Left ventricle myocardium inferior (tissue), 1 donor: ENCODE data around the gene FXR1. TPM values are rescaled to one million over a fixed set of nuclear protein-coding genes. Genes with fewer than 3 reads are reported as not detected.

Experiments
- DNase-seq: peaks from one replicate; pipeline ENCODE4 v3.0.0-alpha.2; 2020
- H3K27ac ChIP-seq: fragments of 200-600 bp; replicated peaks from 2 replicates; pipeline ENCODE4 v1.8.0; 2021
- H3K27me3 ChIP-seq: fragments of 200-600 bp; 2 replicates; pipeline ENCODE4 v1.8.0; 2021; ENCODE audit warnings: low read depth
- H3K36me3 ChIP-seq: fragments of 200-600 bp; 2 replicates; pipeline ENCODE4 v1.8.0; 2021
- H3K4me1 ChIP-seq: fragments of 200-600 bp; 2 replicates; pipeline ENCODE4 v1.8.0; 2021
- H3K4me3 ChIP-seq: fragments of 200-600 bp; 2 replicates; pipeline ENCODE4 v1.8.0; 2021; ENCODE audit warnings: mild to moderate bottlenecking, moderate library complexity
- H3K9me3 ChIP-seq: fragments of 200-600 bp; replicated peaks from 2 replicates; pipeline ENCODE4 v1.8.0; 2021
- intact Hi-C: fragments of 100-400 bp; cut with micrococcal nuclease; formaldehyde crosslinking; loops from one replicate; pipeline ENCODE4 v1.11.0; 2022
- total RNA-seq: library from RNA; stranded (reverse); fragmentation: NEBNext Ultra II Directional; extraction: Animal tissue kit (Norgen Biotek cat#: 25700); gene quantifications from one replicate; pipeline ENCODE4 v1.2.1, GENCODE V29; 2021
- TF ChIP-seq, protein P1 (sequence below): fragments of 200-600 bp; IDR thresholded peaks from 2 replicates; pipeline ENCODE4 v1.8.0; 2021; ENCODE audit warnings: antibody characterized with exemption, mild to moderate bottlenecking, borderline replicate concordance
- donor health status: DM: no; HTN: yes; CAD: no; lungs with severe emphysema.

The FXR1 gene
- total RNA-seq, 1 donor from 2014 or later, result 276 TPM

DNA sequence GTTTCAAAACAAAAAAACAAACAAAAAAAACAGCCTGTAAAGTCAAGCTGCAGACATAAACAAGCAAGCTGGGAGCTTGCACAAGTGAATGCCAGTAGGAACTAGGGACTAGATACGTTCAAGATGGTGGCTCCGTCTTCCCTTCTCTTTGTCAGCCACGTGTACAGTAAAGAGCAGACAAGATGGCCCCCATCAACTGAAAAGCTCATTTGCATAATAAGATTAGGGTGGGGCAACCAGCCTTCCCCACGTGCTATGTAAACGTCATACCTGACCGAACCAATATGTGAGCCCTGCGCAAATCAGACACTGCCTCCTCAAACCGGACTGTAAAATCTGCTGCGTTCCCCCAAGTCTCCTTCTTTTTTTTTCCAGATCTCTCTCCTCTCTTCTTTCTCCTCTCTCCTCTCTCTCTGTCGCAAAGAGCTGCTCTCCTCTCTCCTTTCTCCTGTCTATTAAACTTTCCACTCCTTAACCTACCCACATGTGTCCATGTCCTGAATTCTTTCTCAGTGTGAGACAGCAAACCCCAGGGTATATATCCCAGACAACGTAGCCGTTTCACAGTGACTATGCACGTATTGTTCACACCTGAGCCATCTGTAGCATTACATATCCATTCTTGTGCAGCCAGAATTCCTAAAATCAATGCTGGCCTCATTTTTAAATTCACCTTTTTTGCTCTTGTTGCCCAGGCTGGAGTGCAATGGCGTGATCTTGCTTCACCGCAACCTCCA lies 31.2 kb upstream of the FXR1 start:
- H3K27ac ChIP-seq, result no peak overlapping the region
- TF ChIP-seq, protein P1, sequence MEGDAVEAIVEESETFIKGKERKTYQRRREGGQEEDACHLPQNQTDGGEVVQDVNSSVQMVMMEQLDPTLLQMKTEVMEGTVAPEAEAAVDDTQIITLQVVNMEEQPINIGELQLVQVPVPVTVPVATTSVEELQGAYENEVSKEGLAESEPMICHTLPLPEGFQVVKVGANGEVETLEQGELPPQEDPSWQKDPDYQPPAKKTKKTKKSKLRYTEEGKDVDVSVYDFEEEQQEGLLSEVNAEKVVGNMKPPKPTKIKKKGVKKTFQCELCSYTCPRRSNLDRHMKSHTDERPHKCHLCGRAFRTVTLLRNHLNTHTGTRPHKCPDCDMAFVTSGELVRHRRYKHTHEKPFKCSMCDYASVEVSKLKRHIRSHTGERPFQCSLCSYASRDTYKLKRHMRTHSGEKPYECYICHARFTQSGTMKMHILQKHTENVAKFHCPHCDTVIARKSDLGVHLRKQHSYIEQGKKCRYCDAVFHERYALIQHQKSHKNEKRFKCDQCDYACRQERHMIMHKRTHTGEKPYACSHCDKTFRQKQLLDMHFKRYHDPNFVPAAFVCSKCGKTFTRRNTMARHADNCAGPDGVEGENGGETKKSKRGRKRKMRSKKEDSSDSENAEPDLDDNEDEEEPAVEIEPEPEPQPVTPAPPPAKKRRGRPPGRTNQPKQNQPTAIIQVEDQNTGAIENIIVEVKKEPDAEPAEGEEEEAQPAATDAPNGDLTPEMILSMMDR, result no peak
- no peaks in the 10 kb centered on the region for H3K9me3 ChIP-seq
- DNase-seq, result no peak
- no peaks in the 10 kb centered on the region for H3K4me1 ChIP-seq
- intact Hi-C loops, result no loop called here
- peaks cover 12% of the 10 kb centered on the region for H3K27me3 ChIP-seq
- no peaks in the 10 kb centered on the region for H3K36me3 ChIP-seq
- H3K4me3 ChIP-seq, result no peak overlapping the region

DNA sequence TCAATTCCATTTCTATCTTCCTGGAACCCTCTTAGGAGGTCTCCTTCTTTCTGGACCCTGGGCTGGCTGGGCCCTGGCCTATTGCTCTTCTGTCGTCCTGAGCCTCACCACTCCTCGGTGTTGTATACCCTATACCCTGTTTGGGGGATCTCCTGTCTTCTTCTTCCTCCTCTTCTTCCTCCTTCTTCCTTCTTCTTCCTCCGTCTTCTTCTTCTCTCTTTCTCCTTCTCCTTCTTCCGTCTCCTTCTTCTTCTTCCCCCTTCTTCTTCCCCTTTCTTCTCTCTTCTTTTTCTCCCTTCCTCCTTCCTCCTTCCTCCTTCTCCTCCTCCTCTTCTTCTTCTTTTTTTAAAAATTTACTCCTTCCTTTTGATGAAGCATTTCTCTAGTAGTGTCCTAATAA lies 30.4 kb upstream of the FXR1 start:
- Histone ChIP-seq H3K4me3 (no peak overlapping the region), H3K36me3 (no peaks in the 10 kb centered on the region), H3K27ac (no peak overlapping the region), H3K4me1 (no peaks in the 10 kb centered on the region), H3K9me3 (no peaks in the 10 kb centered on the region), H3K27me3 (peaks cover 12% of the 10 kb centered on the region)
- TF ChIP-seq, protein P1, result no peak
- intact Hi-C loops, result no loop called here
- no peak for DNase-seq

DNA sequence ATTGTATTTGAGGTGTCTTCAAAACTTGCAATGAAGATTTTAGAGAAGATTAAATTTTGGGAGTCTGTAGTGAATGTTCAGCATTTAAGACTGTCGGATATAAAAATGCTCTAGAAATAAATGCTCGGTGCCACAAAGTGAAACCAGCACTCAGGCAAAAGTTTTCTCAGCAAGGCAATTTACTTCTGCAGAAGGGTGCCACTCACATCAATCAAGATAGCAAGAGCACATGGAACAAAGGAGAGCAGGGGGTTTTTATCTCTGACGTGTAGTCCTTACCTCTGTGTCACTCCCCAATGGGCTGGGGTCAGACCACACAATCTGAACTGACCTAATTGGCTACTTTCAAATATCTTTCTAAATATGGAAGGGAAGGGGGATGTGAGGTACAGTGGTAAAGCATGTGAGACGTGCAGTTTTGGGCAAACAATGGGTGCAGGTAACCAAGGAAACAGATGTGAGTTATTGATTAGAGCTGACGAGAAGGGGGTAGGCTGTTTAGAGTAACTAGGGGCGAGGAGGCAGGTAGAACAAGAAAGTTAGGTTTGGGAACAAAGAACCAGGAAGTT lies 23.4 kb upstream of the FXR1 start:
- DNase-seq, result no peak
- peaks cover 26% of the 10 kb centered on the region for H3K9me3 ChIP-seq
- H3K36me3 ChIP-seq, result no peaks in the 10 kb centered on the region
- no peaks in the 10 kb centered on the region for H3K4me1 ChIP-seq
- TF ChIP-seq, protein P1, result no peak
- no peak overlapping the region for H3K4me3 ChIP-seq
- intact Hi-C loops, result no loop called here
- peaks cover 8% of the 10 kb centered on the region for H3K27me3 ChIP-seq
- H3K27ac ChIP-seq, result no peak overlapping the region

DNA sequence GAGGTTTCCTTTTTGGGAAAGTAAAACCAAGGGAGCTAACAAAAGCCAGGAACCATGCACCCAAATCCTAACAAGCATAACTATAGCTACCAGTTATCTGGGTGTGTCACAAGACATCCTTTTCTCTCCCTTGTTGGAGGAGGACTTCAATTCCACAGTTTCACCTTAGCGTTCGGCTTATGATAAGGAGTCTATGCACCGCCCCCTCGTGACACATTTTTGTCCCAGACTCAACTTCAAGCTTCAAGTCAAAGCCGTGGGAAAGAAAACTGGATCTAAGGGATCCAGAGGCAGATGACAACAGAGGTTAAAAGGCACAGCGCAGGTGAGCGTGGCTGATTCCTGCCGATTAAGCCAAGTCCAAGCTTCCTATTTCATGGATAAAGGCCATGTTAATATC lies 13.9 kb upstream of the FXR1 start:
- TF ChIP-seq, protein P1, result no peak
- peaks cover 13% of the 10 kb centered on the region for H3K9me3 ChIP-seq
- no peaks in the 10 kb centered on the region for H3K36me3 ChIP-seq
- H3K27ac ChIP-seq, result no peak overlapping the region
- H3K4me1 ChIP-seq, result no peaks in the 10 kb centered on the region
- intact Hi-C loops, result no loop called here
- H3K27me3 ChIP-seq, result no peaks in the 10 kb centered on the region
- H3K4me3 ChIP-seq, result no peak overlapping the region
- no peak for DNase-seq

DNA sequence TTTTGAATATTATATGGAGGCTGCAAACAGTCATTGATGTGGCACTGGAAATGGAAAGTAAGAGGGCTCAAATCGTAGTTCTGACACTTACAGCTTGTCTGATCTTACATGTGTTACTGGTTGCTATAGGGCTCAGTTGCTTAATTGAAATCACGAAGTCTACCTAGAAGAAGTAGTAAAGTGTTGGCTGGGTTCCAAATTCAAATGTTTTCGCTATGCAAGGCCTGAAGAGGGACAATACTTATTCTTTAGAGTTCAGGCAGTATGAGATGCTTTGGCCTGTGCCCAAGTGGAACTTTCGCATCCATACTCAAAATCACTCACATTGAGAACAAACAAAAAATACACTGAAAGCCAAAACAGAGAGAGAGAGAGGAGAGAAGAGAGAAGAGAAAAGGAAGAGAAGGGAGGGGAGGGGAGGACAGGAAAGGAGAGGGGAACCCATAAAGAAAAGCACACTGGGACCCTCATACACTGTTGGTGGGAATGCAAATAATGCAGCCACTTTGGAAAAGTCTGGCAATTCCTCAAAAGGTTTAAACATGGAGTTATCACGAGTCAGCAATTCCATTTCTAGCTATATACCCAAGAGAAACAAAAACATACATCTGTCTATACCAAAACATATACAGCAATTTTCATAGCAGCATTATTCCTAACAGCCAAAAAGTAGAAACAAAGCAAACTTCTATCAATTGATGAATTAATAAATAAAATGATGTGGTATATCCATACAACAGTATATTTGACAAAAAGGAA lies 2.9 kb upstream of the FXR1 start:
- H3K27me3 ChIP-seq, result no peaks in the 10 kb centered on the region
- peaks cover 26% of the 10 kb centered on the region for H3K4me1 ChIP-seq
- no peak overlapping the region for H3K27ac ChIP-seq
- H3K4me3 ChIP-seq, result no peak overlapping the region
- TF ChIP-seq, protein P1, result no peak
- intact Hi-C loops, result no loop called here
- peaks cover 8% of the 10 kb centered on the region for H3K9me3 ChIP-seq
- no peaks in the 10 kb centered on the region for H3K36me3 ChIP-seq
- no peak for DNase-seq
